WTC11 (cell line): ENCODE results near the gene SNX19. TPM values are rescaled to one million over a fixed set of nuclear protein-coding genes. Genes with fewer than 3 reads are reported as not detected.

Experiments used
- ATAC-seq: fragments of 200-7000 bp; cut with Tn5 transposase; 2 replicates; pipeline ENCODE4 v1.10.0; 2021; ENCODE audit warnings: mild to moderate bottlenecking, moderate library complexity
- Bru-seq: library from RNA; stranded (reverse); fragments of 400-500 nt; gene quantifications from one replicate; lab custom pipeline; 2021; lab: Mats Ljungman, UMichigan
- CTCF ChIA-PET: fragments of 300-600 bp; sonication (Branson Sonifier 250); formaldehyde crosslinking; loops from one replicate; lab custom pipeline; 2021; ENCODE audit warnings: antibody characterized with exemption; lab: Charles Lee
- POLR2A ChIA-PET: fragments of 350-600 bp; sonication (Branson Sonifier 250); formaldehyde crosslinking; loops from one replicate; lab custom pipeline; 2021; ENCODE audit warnings: antibody characterized with exemption; lab: Charles Lee
- DNase-seq: peaks from one replicate; pipeline ENCODE4 v3.0.0; 2021; ENCODE audit warnings: low spot score
- H3K27ac Mint-ChIP-seq: 2 replicates; pipeline ENCODE4 v1.8.0; 2021; ENCODE audit warnings: mixed read lengths
- H3K27me3 Mint-ChIP-seq: 2 replicates; pipeline ENCODE4 v1.8.0; 2021; ENCODE audit warnings: low read depth, mild to moderate bottlenecking, moderate library complexity, mixed read lengths
- H3K36me3 Mint-ChIP-seq: 2 replicates; pipeline ENCODE4 v1.8.0; 2021; ENCODE audit warnings: mixed read lengths
- H3K4me1 Mint-ChIP-seq: 2 replicates; pipeline ENCODE4 v1.8.0; 2022; ENCODE audit warnings: mixed read lengths
- H3K4me3 Mint-ChIP-seq: 2 replicates; pipeline ENCODE4 v1.8.0; 2021; ENCODE audit warnings: mild to moderate bottlenecking, moderate library complexity, mixed read lengths
- H3K9me3 Mint-ChIP-seq: 2 replicates; pipeline ENCODE4 v1.8.0; 2021; ENCODE audit warnings: mixed read lengths
- ATF1 ChIP-seq: sonication (generic); formaldehyde crosslinking; IDR thresholded peaks from 2 replicates; pipeline ENCODE4 v1.8.1; 2023; ENCODE audit warnings: mild to moderate bottlenecking, moderate library complexity, missing genetic modification reagents
- CDX4 ChIP-seq: fragments of 250-450 bp; sonication (Bioruptor Pico); IDR thresholded peaks from 2 replicates; pipeline ENCODE4 v1.9.0; 2021; ENCODE audit warnings: moderate library complexity, mild to moderate bottlenecking, inconsistent platforms, borderline replicate concordance
- CREB1 ChIP-seq: sonication (generic); formaldehyde crosslinking; IDR thresholded peaks from 2 replicates; pipeline ENCODE4 v1.8.0; 2023; ENCODE audit warnings: mild to moderate bottlenecking, missing genetic modification reagents
- CREM ChIP-seq: sonication (generic); formaldehyde crosslinking; IDR thresholded peaks from 2 replicates; pipeline ENCODE4 v1.8.1; 2022; ENCODE audit warnings: mild to moderate bottlenecking, missing genetic modification reagents, moderate library complexity
- CTCF ChIP-seq: fragments of 200-600 bp; IDR thresholded peaks from 2 replicates; pipeline ENCODE4 v1.8.0; 2022; ENCODE audit warnings: antibody characterized with exemption
- E2F4 ChIP-seq: sonication (generic); formaldehyde crosslinking; IDR thresholded peaks from 2 replicates; pipeline ENCODE4 v1.8.1; 2022; ENCODE audit warnings: low read depth, mild to moderate bottlenecking, moderate library complexity, missing genetic modification reagents, borderline replicate concordance
- E2F5 ChIP-seq: sonication (generic); formaldehyde crosslinking; IDR thresholded peaks from 2 replicates; pipeline ENCODE4 v1.8.1; 2022; ENCODE audit warnings: mild to moderate bottlenecking, moderate library complexity, missing genetic modification reagents
- EMX1 ChIP-seq: fragments of 250-450 bp; sonication (Bioruptor Pico); IDR thresholded peaks from 2 replicates; pipeline ENCODE4 v1.8.0; 2021; ENCODE audit warnings: mild to moderate bottlenecking
- ERG ChIP-seq: fragments of 250-450 bp; sonication (Bioruptor Pico); IDR thresholded peaks from 2 replicates; pipeline ENCODE4 v1.8.0; 2021; ENCODE audit warnings: mild to moderate bottlenecking
- FOXP1 ChIP-seq: sonication (generic); formaldehyde crosslinking; IDR thresholded peaks from 2 replicates; pipeline ENCODE4 v1.8.0; 2022; ENCODE audit warnings: missing genetic modification reagents, mild to moderate bottlenecking, moderate library complexity, borderline replicate concordance
- IRF1 ChIP-seq: sonication (generic); formaldehyde crosslinking; IDR thresholded peaks from 2 replicates; pipeline ENCODE4 v1.8.0; 2023; ENCODE audit warnings: missing genetic modification reagents
- JUN ChIP-seq: sonication (generic); formaldehyde crosslinking; IDR thresholded peaks from 2 replicates; pipeline ENCODE4 v1.8.0; 2023; ENCODE audit warnings: mild to moderate bottlenecking, missing genetic modification reagents
- NR2C2 ChIP-seq: sonication (generic); formaldehyde crosslinking; IDR thresholded peaks from 2 replicates; pipeline ENCODE4 v1.8.0; 2022; ENCODE audit warnings: mild to moderate bottlenecking, missing genetic modification reagents
- PRRX2 ChIP-seq: fragments of 250-450 bp; sonication (Bioruptor Pico); IDR thresholded peaks from 2 replicates; pipeline ENCODE4 v1.8.0; 2021; ENCODE audit warnings: mild to moderate bottlenecking
- SP1 ChIP-seq: sonication (generic); formaldehyde crosslinking; conservative IDR thresholded peaks from 2 replicates; pipeline ENCODE4 v1.8.1; 2022; ENCODE audit warnings: missing genetic modification reagents
- STAT6 ChIP-seq: sonication (generic); formaldehyde crosslinking; conservative IDR thresholded peaks from 2 replicates; pipeline ENCODE4 v1.8.1; 2023; ENCODE audit warnings: mild to moderate bottlenecking, low read depth, missing genetic modification reagents, moderate library complexity
- TEAD1 ChIP-seq: sonication (generic); formaldehyde crosslinking; IDR thresholded peaks from 2 replicates; pipeline ENCODE4 v1.8.0; 2022; ENCODE audit warnings: mild to moderate bottlenecking, missing genetic modification reagents
- TEAD4 ChIP-seq: sonication (generic); formaldehyde crosslinking; IDR thresholded peaks from 2 replicates; pipeline ENCODE4 v1.8.0; 2022; ENCODE audit warnings: mild to moderate bottlenecking, missing genetic modification reagents
- TP53 ChIP-seq: sonication (generic); formaldehyde crosslinking; IDR thresholded peaks from 2 replicates; pipeline ENCODE4 v1.8.1; 2023; ENCODE audit warnings: mild to moderate bottlenecking, missing genetic modification reagents
- ZBTB43 ChIP-seq: sonication (generic); formaldehyde crosslinking; IDR thresholded peaks from 2 replicates; pipeline ENCODE4 v1.8.1; 2023; ENCODE audit warnings: mild to moderate bottlenecking, missing genetic modification reagents
- ZNF121 ChIP-seq: sonication (generic); formaldehyde crosslinking; IDR thresholded peaks from 2 replicates; pipeline ENCODE4 v1.8.0; 2023; ENCODE audit warnings: missing genetic modification reagents
- ZNF416 ChIP-seq: fragments of 250-450 bp; sonication (Bioruptor Pico); IDR thresholded peaks from 2 replicates; pipeline ENCODE4 v1.9.0; 2021; ENCODE audit warnings: mild to moderate bottlenecking, inconsistent platforms
- ZNF671 ChIP-seq: fragments of 250-450 bp; sonication (Bioruptor Pico); IDR thresholded peaks from 2 replicates; pipeline ENCODE4 v1.8.0; 2021; ENCODE audit warnings: mild to moderate bottlenecking
- long read RNA-seq, 3 experiments: library from RNA in 1 of 3; library from capped mRNA in 1 of 3; library from polyadenylated mRNA in 1 of 3; unstranded in 2 of 3; stranded (forward) in 1 of 3; transcript quantifications; one replicate each; pipeline ENCODE4 v2.0.0, GENCODE V29; 2021
- total RNA-seq: library from RNA; stranded (reverse); gene quantifications from 3 replicates; pipeline ENCODE4 v1.2.3, GENCODE V29; 2021

SNX19 gene
- total RNA-seq (24.3 to 28.7 TPM (median 25.2 TPM) in 3 replicates), Bru-seq, nascent RNA (percentile 84 among the genes with signal in this experiment)
- long read RNA-seq, experiment 1, full-length matches to known transcripts, result 74 of 110 reads
- long read RNA-seq, experiment 1, partial matches to known transcripts, result 9 of 110 reads
- long read RNA-seq, experiment 1, other reads (novel, unspliced or antisense), result 27 of 110 reads
- long read RNA-seq, experiment 2, full-length matches to known transcripts, result 21 of 32 reads
- long read RNA-seq, experiment 2, partial matches to known transcripts, result 3 of 32 reads
- long read RNA-seq, experiment 2, other reads (novel, unspliced or antisense), result 8 of 32 reads
- long read RNA-seq, experiment 3, full-length matches to known transcripts, result 1 of 3 reads
- long read RNA-seq, experiment 3, partial matches to known transcripts, result 0 of 3 reads
- long read RNA-seq, experiment 3, other reads (novel, unspliced or antisense), result 2 of 3 reads

- ChIA-PET POLR2A (interaction anchor here (0.8 to 1.0 kb wide), 2 partner anchors 51 to 468 kb away, joined by 3 read pairs; partner anchors contain the start of gene ADAMTS15), CTCF (interaction anchor here (0.5 to 2.7 kb wide), 59 partner anchors 9 to 1496 kb away, joined by 3 to 23 read pairs (median 4); partner anchors contain the start of gene ADAMTS15)
- ATAC-seq (peak; percentile 94), DNase-seq (peak; percentile 91)
- Mint-ChIP-seq H3K27me3 (peaks cover 24% of the 10 kb centered on the region), H3K4me1 (peaks cover 33% of the 10 kb centered on the region), H3K27ac (no peak within 1 kb of the TSS), H3K36me3 (peaks cover 8% of the 10 kb centered on the region; the same call in 1 of the 2 replicates), H3K9me3 (peaks cover 5% of the 10 kb centered on the region; the same call in 1 of the 2 replicates), H3K4me3 (peak within 1 kb of the TSS; percentile 75)
- TF ChIP-seq CTCF (peak; percentile 82), ZNF416 (0 out of 2 replicates have a peak, but pooled peaks have one; percentile 20), E2F5 (peak; percentile 90), CDX4 (CRISPR knock-in tag) (no peak), JUN (no peak; the same call in 1 of the 2 replicates), IRF1 (no peak), FOXP1 (CRISPR knock-in tag) (peak; percentile 92), NR2C2 (CRISPR knock-in tag) (peak; percentile 93), EMX1 (CRISPR knock-in tag) (no peak), SP1 (CRISPR knock-in tag) (peak; percentile 87), ATF1 (no peak), E2F4 (peak; percentile 54; the same call in 1 of the 2 replicates), ZBTB43 (0 out of 2 replicates have a peak, but pooled peaks have one; percentile 83), ZNF671 (CRISPR knock-in tag) (no peak; the same call in 1 of the 2 replicates), TP53 (CRISPR knock-in tag) (peak; percentile 73; the same call in 1 of the 2 replicates), CREB1 (CRISPR knock-in tag) (peak; percentile 87), ZNF121 (CRISPR knock-in tag) (no peak), ERG (CRISPR knock-in tag) (no peak), STAT6 (CRISPR knock-in tag) (no peak), PRRX2 (CRISPR knock-in tag) (0 out of 2 replicates have a peak, but pooled peaks have one; percentile 73), CREM (CRISPR knock-in tag) (peak; percentile 86), TEAD4 (CRISPR knock-in tag) (no peak; the same call in 1 of the 2 replicates), TEAD1 (CRISPR knock-in tag) (peak; percentile 41; the same call in 1 of the 2 replicates)
Measured at GRCh38 chr11:130916238-130916855, at the start of gene SNX19. SNX19 (minus strand) TSS chr11:130916479; CDS start chr11:130915939, 540 bp downstream.
